K562 (cell line): Measurements from ENCODE around the gene FAM53B. TPM values are rescaled to one million over a fixed set of nuclear protein-coding genes. Genes with fewer than 3 reads are reported as not detected.

Experiments
- ATAC-seq: fragments of 200-7000 bp; cut with Tn5 transposase; 3 replicates; pipeline ENCODE4 v1.9.1; 2020; ENCODE audit warnings: moderate library complexity
- BruUV-seq: library from RNA; stranded (reverse); fragments of 400-500 nt; replicated peaks from 2 replicates; lab custom pipeline; 2021; lab: Mats Ljungman, UMichigan
- CTCF ChIA-PET: fragments of 300-600 bp; formaldehyde crosslinking; extraction: SDS; loops from one replicate; lab custom pipeline; 2021; ENCODE audit warnings: low intra/inter-chr PET ratio; lab: Yijun Ruan, JAX
- POLR2A ChIA-PET: fragments of 300-600, 350-650 bp; sonication (Branson Sonifier 250); formaldehyde crosslinking; extraction: SDS; loops from one replicate; lab custom pipeline; 2021; ENCODE audit warnings: antibody characterized with exemption, inconsistent platforms; lab: Yijun Ruan, JAX
- DNase-seq, 4 experiments: peaks; one replicate each; pipeline versions ENCODE4 v3.0.0 to v3.0.0-alpha.2; 2011 to 2018; ENCODE audit warnings: low spot score in 3 of 4, mixed read lengths in 3 of 4; ENCODE audit errors: extremely low read depth in 1 of 4
- FAIRE-seq: peaks from 2 replicates; lab custom pipeline; 2011; peaks lifted over from hg19 to GRCh38; lab: Jason Lieb, UNC
- H2AFZ ChIP-seq: 2 replicates; pipeline ENCODE4 v1.6.0; 2011; ENCODE audit warnings: low read depth, low read length, control low read depth, inconsistent platforms
- H3K27ac ChIP-seq: fragments of 200-600 bp; 3 replicates; pipeline ENCODE4 v1.8.0; 2011; ENCODE audit warnings: low read depth, mild to moderate bottlenecking, control low read depth, inconsistent platforms, low read length, moderate library complexity, mixed read lengths; ENCODE audit errors: extremely low read depth
- H3K27me3 ChIP-seq, 2 experiments: fragments of 300-600 bp in 1 of 2; 2 replicates in 1 of 2; 3 replicates in 1 of 2; pipeline versions ENCODE4 v1.6.0 to v1.8.0; 2011; ENCODE audit warnings: inconsistent platforms in 2 of 2, low read length in 2 of 2, mild to moderate bottlenecking in 1 of 2, mixed read lengths in 1 of 2, moderate library complexity in 1 of 2; ENCODE audit not compliant: control insufficient read depth in 2 of 2, insufficient read depth in 2 of 2
- H3K36me3 ChIP-seq: fragments of 300-600 bp; 3 replicates; pipeline ENCODE4 v1.8.0; 2011; ENCODE audit warnings: mild to moderate bottlenecking, low read length, inconsistent platforms; ENCODE audit not compliant: control insufficient read depth, insufficient read depth
- H3K4me1 ChIP-seq, 2 experiments: fragments of 200-600 bp in 1 of 2; replicated peaks in 1 of 2; 2 replicates in 1 of 2; 3 replicates in 1 of 2; pipeline versions ENCODE4 v1.5.1 to v1.8.0; 2011; ENCODE audit warnings: inconsistent platforms in 2 of 2, low read length in 2 of 2, mild to moderate bottlenecking in 1 of 2, mixed read lengths in 1 of 2, moderate library complexity in 1 of 2; ENCODE audit not compliant: control insufficient read depth in 2 of 2, insufficient read depth in 2 of 2
- H3K4me2 ChIP-seq: 2 replicates; pipeline ENCODE4 v1.6.1; 2011; ENCODE audit warnings: low read length, control low read depth, inconsistent platforms, mixed read lengths; ENCODE audit not compliant: insufficient read depth
- H3K4me3 ChIP-seq: fragments of 200-600 bp; sonication (generic), shearing (Covaris generic); 2 replicates; pipeline ENCODE4 v1.5.1; 2016; ENCODE audit warnings: control low read depth, inconsistent platforms
- H3K79me2 ChIP-seq: fragments of 200-600 bp; 3 replicates; pipeline ENCODE4 v1.8.0; 2011; ENCODE audit warnings: low read length, inconsistent platforms; ENCODE audit not compliant: control insufficient read depth, insufficient read depth
- H3K9ac ChIP-seq, 2 experiments: 2 replicates each; pipeline versions ENCODE4 v1.6.0 to v1.6.1; 2011; ENCODE audit warnings: low read depth in 2 of 2, low read length in 2 of 2, control low read depth in 1 of 2, inconsistent platforms in 1 of 2, mild to moderate bottlenecking in 1 of 2, mixed read lengths in 1 of 2; ENCODE audit not compliant: insufficient read depth in 1 of 2
- H3K9me1 ChIP-seq: one replicate; pipeline ENCODE4 v1.6.0; 2011; ENCODE audit warnings: inconsistent platforms, mild to moderate bottlenecking, low read length, moderate library complexity; ENCODE audit not compliant: control insufficient read depth, insufficient read depth
- H3K9me3 ChIP-seq: replicated peaks from 2 replicates; pipeline ENCODE4 v1.5.1; 2011; ENCODE audit warnings: low read depth, low read length, inconsistent platforms; ENCODE audit not compliant: control insufficient read depth, insufficient read depth
- H4K20me1 ChIP-seq: replicated peaks from 2 replicates; pipeline ENCODE4 v1.6.1; 2011; ENCODE audit warnings: low read length, inconsistent platforms, mixed read lengths; ENCODE audit not compliant: control insufficient read depth, insufficient read depth
- ELF1 ChIP-seq: fragments of 200-800 bp; sonication (Bioruptor generic); IDR thresholded peaks from 2 replicates; pipeline ENCODE4 v1.6.1; 2016; ENCODE audit warnings: missing genetic modification characterization, missing compliant biosample characterization
- NCOA2 ChIP-seq, 2 experiments: fragments of 450-650 bp; IDR thresholded peaks; 2 replicates each; pipeline ENCODE4 v1.6.1; 2018; ENCODE audit warnings: mild to moderate bottlenecking in 2 of 2, moderate library complexity in 1 of 2; ENCODE audit not compliant: partially characterized antibody in 2 of 2
- SIX5 ChIP-seq, 2 experiments: IDR thresholded peaks; 2 replicates each; pipeline ENCODE4 v1.6.1; 2011; ENCODE audit warnings: low read length in 2 of 2, borderline replicate concordance in 1 of 2, low read depth in 1 of 2, mild to moderate bottlenecking in 1 of 2, moderate library complexity in 1 of 2; ENCODE audit not compliant: insufficient read depth in 1 of 2
- SMARCE1 ChIP-seq: fragments of 450-650 bp; IDR thresholded peaks from 2 replicates; pipeline ENCODE4 v1.7.1; 2016; ENCODE audit warnings: mild to moderate bottlenecking
- USF1 ChIP-seq: sonication (generic); formaldehyde crosslinking; IDR thresholded peaks from 2 replicates; pipeline ENCODE4 v1.9.0; 2022; ENCODE audit warnings: mild to moderate bottlenecking, missing genetic modification reagents
- WGBS: fragments of 100-300 bp; shearing (Covaris generic); methylation state at CpG from one replicate; pipeline ENCODE4 v1.1.6; 2016; ENCODE audit warnings: low coverage, mixed read lengths; ENCODE audit not compliant: insufficient coverage; ENCODE audit errors: missing lambda C conversion rate; 5-methylcytosine and 5-hydroxymethylcytosine counted together
- in situ Hi-C: fragments of 300-500 bp; cut with MboI; formaldehyde crosslinking; loops from 4 replicates; pipeline ENCODE4 v1.15.0; 2018; ENCODE audit warnings: inconsistent platforms, mixed read lengths
- intact Hi-C: fragments of 100-400 bp; cut with micrococcal nuclease; formaldehyde crosslinking; loops from 2 replicates; pipeline ENCODE4 v1.14.2; 2022
- polyA plus RNA-seq, 8 experiments: library from polyadenylated mRNA; depleted of rRNA in 4 of 8; stranded (reverse) in 5 of 8; unstranded in 3 of 8; fragments of >200 nt; fragmentation: Nextera tagmentation in 2 of 8; fragmentation: Illumina TruSeq in 1 of 8; extraction: Ambion mirVana in 2 of 8; extraction: Trizol in 1 of 8; gene quantifications; 2 replicates each; pipeline versions ENCODE4 v1.2.1 to v1.2.3, GENCODE V29; 2011 to 2014; ENCODE audit warnings: inconsistent platforms in 1 of 8, missing spikeins in 1 of 8
- total RNA-seq, 7 experiments: library from RNA; depleted of rRNA in 6 of 7; stranded (reverse); fragments of >200 nt in 6 of 7; fragmentation: Illumina TruSeq in 2 of 7; extraction: Trizol in 2 of 7; gene quantifications; 2 replicates each; pipeline versions ENCODE4 v1.2.1 to v1.2.3, GENCODE V29; 2011 to 2021; ENCODE audit warnings: low replicate concordance in 1 of 7

The FAM53B gene
- total and polyA plus RNA-seq, 9 of the 15 experiments (the other 6 are each of a cell fraction or from before 2014, with no cell fraction given): 0.03 to 16.5 (median 5.0) TPM

- H3K9me3 ChIP-seq: no peaks in the 10 kb centered on the region
- H3K4me3 ChIP-seq: no peak overlapping the region
- ChIA-PET POLR2A (interaction anchor here (0.7 kb wide), 2 partner anchors 17 to 132 kb away, joined by 3 to 4 read pairs; no protein-coding TSS in a partner anchor), CTCF (no interaction called here)
- in situ Hi-C loops (no loop called here), intact Hi-C loops (no loop called here)
- TF ChIP-seq ELF1 (tag): no peak
- no peak for TF ChIP-seq SMARCE1
- no peak for TF ChIP-seq USF1 (CRISPR knock-in tag)
- no peak for TF ChIP-seq NCOA2 (IDR thresholded peaks at IDR 0.05; ENCODE audit: partially characterized antibody in 2 of 2)
- TF ChIP-seq SIX5 (IDR thresholded peaks at IDR 0.05; ENCODE audit: borderline replicate concordance in 1 of 2, insufficient read depth in 1 of 2, low read depth in 1 of 2, low read length in 2 of 2): no peak
- peaks cover 3% of the 10 kb centered on the region for H3K9me1 ChIP-seq
- H3K36me3 ChIP-seq: peaks cover 26% of the 10 kb centered on the region; the same call in 2 of the 3 replicates
- H3K27ac ChIP-seq: no peak overlapping the region
- 72% methylated on average over 12 of the region's 20 CpGs for WGBS
- H3K79me2 ChIP-seq: peaks cover 20% of the 10 kb centered on the region
- no TSS peak for BruUV-seq
- no peaks in the 10 kb centered on the region for H3K27me3 ChIP-seq
- H3K4me1 ChIP-seq: peaks cover 10 to 17% of the 10 kb centered on the region in 2 experiments; a peak in 4 of 5 replicates
- no peak for FAIRE-seq
- no peak for DNase-seq
- H2AFZ ChIP-seq: no peak overlapping the region
- H3K4me2 ChIP-seq: no peak overlapping the region
- no peak for ATAC-seq
- 0 out of 2 replicates have a peak, but pooled peaks cover 8% of the 10 kb centered on the region for H4K20me1 ChIP-seq
- no peak overlapping the region for H3K9ac ChIP-seq
Measured at GRCh38 chr10:124724279-124725027, 19.7 kb downstream of the FAM53B start.
